ENCODE measurements around the gene SARM1.
"Not testable (repeated sequence)": the region's sequence is repeated elsewhere in the genome, so short reads cannot be mapped to it uniquely, and the experiment has no call there.

SARM1 gene

GRCh38 chr17:28427982-28428381 lies 56.5 kb downstream of the SARM1 start:
- not testable (repeated sequence) for DNase-seq

GRCh38 chr17:28433721-28434120 lies 62.2 kb downstream of the SARM1 start:
- no peak for DNase-seq

GRCh38 chr17:28434326-28434725 lies 62.8 kb downstream of the SARM1 start:
- DNase-seq: not testable (repeated sequence)

- DNase-seq: no peak
Measured at GRCh38 chr17:28443901-28444638, 72.6 kb downstream of the SARM1 start.

GRCh38 chr17:28446716-28447395 lies 75.4 kb downstream of the SARM1 start:
- no peak for DNase-seq

- no peak for DNase-seq
Measured at GRCh38 chr17:28447396-28447760, 75.9 kb downstream of the SARM1 start.

- no peak for DNase-seq
Measured at GRCh38 chr17:28449859-28450258, 78.4 kb downstream of the SARM1 start.

Data from NCI-H187 (cell line).